Measurements from ENCODE around the gene ITIH4.

ITIH4 gene

DNA sequence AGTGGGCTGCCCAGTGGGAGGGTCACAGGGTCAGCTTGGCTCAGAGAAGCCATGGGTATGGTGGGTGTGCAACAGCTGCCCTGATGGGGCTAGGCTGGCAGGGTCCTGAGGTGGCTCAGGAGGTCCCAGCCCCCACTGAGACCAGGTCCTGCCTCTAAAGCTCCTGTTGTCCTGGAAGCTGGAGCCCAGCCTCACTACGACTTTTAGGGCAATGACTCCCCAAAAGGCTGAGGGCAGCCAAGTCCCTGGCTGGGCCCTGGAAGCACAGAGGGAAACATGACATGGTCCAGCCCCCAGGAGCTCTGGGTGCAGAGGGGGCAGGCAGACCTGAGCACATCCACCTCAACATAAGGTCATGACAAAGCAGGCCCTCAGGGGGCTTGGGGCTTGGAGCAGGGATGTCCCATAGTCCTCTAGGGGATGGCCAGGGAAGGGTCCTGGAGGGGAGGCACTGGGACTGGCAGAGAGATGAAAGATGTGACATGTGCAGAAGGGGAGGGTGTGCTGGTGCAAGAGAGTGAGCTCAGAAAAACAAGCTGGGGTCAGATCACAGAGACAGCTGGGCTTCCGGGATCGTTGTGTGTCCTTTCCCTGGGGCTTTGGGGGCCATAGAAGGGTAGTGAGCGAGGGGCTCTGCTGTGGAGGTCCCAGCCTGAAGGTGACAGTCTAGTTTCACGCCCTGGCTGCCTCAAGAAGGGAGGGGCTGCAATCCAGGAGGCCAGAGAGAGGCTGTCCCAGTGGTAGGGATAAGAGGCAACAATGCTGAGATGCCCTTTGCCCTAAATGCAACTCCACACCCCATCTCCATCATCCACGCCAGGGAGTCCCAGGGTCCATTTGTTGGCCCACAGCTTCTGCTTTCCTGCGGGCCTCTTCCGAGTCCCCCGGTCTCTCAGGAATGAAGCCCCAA lies 36.5 kb downstream of the ITIH4 start:
- no peak for TF ChIP-seq CTCF (IDR thresholded peaks at IDR 0.05)
- H3K9me3 ChIP-seq = no peaks in the 10 kb centered on the region
- no peak overlapping the region for H3K27ac ChIP-seq
- no peaks in the 10 kb centered on the region for H3K36me3 ChIP-seq
- no peak overlapping the region for H3K4me3 ChIP-seq (ENCODE audit: low read depth in 1 of 2, low read length in 1 of 2)
- H3K4me1 ChIP-seq (ENCODE audit: control insufficient read depth in 1 of 2, insufficient read depth in 1 of 2, low read depth in 1 of 2, low read length in 1 of 2) = no peaks in the 10 kb centered on the region
- no peaks in the 10 kb centered on the region for H3K27me3 ChIP-seq

DNA sequence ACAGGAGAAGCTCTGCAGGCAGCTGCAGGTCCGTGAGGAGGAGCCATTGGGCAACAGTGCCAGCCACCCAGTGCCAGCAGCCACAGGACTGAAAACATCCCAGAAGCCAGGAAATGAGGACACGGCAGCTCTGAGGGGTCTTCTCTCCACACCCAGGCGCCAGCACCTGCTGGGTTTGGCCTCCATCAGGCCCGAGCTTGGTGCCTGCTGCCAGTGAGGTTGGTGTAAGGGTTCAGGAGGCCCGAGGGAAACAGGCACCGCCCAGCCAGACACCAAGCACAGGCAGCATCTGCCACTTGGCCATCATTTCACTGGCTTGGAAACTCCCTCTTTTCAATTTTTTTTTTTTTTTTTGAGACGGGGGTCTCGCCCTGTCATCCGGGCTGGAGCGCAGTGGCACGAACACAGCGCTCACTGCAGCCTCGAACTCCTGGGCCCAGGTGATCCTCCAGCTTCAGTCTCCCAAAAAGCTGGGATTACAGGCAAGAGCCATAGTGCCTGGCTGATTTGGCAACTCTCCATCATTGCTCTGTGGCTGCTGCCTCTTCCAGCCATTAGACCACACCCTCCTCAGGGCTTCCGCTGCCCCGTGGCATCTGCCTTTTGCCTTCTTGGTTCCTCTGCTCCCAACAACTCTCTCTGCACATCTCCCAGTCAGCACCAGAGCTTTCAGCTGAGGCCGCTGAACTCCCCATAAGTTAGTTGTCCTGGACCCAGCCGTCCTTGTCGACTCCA lies 37.3 kb downstream of the ITIH4 start:
- Histone ChIP-seq H3K4me1 (ENCODE audit: control insufficient read depth in 1 of 2, insufficient read depth in 1 of 2, low read depth in 1 of 2, low read length in 1 of 2) (no peaks in the 10 kb centered on the region), H3K9me3 (no peaks in the 10 kb centered on the region), H3K4me3 (ENCODE audit: low read depth in 1 of 2, low read length in 1 of 2) (no peak overlapping the region), H3K27me3 (no peaks in the 10 kb centered on the region), H3K27ac (no peak overlapping the region), H3K36me3 (no peaks in the 10 kb centered on the region)
- no peak for TF ChIP-seq CTCF (IDR thresholded peaks at IDR 0.05)

DNA sequence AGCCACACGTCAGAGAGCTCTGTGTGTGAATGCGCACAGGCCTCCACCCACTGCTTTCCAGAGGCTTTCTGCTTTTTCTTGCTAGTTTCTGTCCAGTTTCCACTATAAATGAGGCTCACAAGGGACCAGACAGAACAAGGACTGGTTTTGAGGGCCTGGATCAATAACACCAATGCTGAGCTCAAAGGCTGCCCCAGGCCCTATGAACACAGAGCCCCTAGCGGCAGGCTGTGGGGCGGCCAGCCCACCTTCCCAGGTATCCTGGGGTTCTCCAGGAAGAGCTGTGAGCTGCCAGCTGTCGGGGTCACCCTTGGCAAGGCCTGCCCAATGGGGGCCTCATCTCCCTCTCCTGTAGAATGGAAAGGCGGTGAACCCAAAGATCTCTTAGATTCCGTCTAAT lies 38.1 kb downstream of the ITIH4 start:
- Histone ChIP-seq H3K27me3 (no peaks in the 10 kb centered on the region), H3K36me3 (no peaks in the 10 kb centered on the region), H3K4me1 (ENCODE audit: control insufficient read depth in 1 of 2, insufficient read depth in 1 of 2, low read depth in 1 of 2, low read length in 1 of 2) (no peaks in the 10 kb centered on the region), H3K4me3 (ENCODE audit: low read depth in 1 of 2, low read length in 1 of 2) (no peak overlapping the region), H3K27ac (no peak overlapping the region), H3K9me3 (no peaks in the 10 kb centered on the region)
- TF ChIP-seq CTCF (IDR thresholded peaks at IDR 0.05) = no peak

GRCh38 chr3:52791928-52792327 lies 38.5 kb downstream of the ITIH4 start:
- no peak for TF ChIP-seq CTCF (IDR thresholded peaks at IDR 0.05)
- no peaks in the 10 kb centered on the region for H3K27me3 ChIP-seq
- H3K9me3 ChIP-seq = no peaks in the 10 kb centered on the region
- no peak overlapping the region for H3K4me3 ChIP-seq (ENCODE audit: low read depth in 1 of 2, low read length in 1 of 2)
- no peaks in the 10 kb centered on the region for H3K36me3 ChIP-seq
- H3K4me1 ChIP-seq (ENCODE audit: control insufficient read depth in 1 of 2, insufficient read depth in 1 of 2, low read depth in 1 of 2, low read length in 1 of 2) = no peaks in the 10 kb centered on the region
- no peak overlapping the region for H3K27ac ChIP-seq

DNA sequence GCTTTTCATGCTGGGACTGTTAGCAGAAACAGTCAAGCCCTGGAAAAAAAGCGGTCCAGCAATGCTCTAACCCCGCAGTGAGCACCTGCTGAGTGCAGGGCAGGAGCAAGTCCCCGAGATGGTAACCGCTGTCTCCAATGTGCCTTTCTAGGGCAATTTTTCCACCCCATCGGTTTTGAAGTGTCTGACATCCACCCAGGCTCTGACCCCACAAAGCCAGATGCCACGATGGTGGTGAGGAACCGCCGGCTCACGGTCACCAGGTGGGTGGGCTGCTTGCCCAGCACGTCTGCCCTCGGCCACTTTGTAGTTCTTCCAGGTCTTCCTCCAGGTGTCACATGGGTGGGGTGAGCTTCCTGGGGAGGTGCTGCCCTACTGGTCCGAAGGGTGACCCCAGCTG lies 39.1 kb downstream of the ITIH4 start:
- TF ChIP-seq CTCF (IDR thresholded peaks at IDR 0.05) = no peak

More for the DNA sequence above, 39.1 kb downstream of the ITIH4 start:
- Histone ChIP-seq H3K4me3 (ENCODE audit: low read depth in 1 of 2, low read length in 1 of 2) (no peak overlapping the region), H3K9me3 (no peaks in the 10 kb centered on the region), H3K27me3 (no peaks in the 10 kb centered on the region), H3K36me3 (no peaks in the 10 kb centered on the region), H3K4me1 (ENCODE audit: control insufficient read depth in 1 of 2, insufficient read depth in 1 of 2, low read depth in 1 of 2, low read length in 1 of 2) (no peaks in the 10 kb centered on the region), H3K27ac (no peak overlapping the region)

Data from neutrophil (primary cell).